Measurements from ENCODE around the gene GREM1. TPM values are rescaled to one million over a fixed set of nuclear protein-coding genes. Genes with fewer than 3 reads are reported as not detected.

The GREM1 gene
- polyA plus RNA-seq, 1 of the 3 experiments (the other 2 are of a cell fraction), result 23.9 TPM

DNA sequence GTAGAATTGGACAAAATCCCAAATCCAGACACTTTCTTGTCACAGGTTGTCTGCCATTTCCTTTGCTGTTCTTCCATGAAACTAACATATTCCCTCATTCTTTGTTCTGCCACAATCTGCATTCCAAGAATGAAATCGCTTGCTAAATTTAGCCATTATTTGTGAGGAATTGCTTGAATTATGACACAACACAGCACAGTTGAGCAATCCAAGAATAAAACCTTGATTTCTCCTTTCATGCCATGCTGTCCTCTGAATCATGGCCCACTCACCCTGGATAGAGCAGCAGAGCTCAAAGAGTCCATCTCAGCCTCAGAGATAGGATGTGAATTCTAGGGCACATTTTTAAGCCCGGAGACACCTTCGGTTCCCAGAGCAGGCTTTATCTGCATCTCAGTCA, 35.2 kb upstream of the GREM1 start (continued):
- TF ChIP-seq, protein P1, sequence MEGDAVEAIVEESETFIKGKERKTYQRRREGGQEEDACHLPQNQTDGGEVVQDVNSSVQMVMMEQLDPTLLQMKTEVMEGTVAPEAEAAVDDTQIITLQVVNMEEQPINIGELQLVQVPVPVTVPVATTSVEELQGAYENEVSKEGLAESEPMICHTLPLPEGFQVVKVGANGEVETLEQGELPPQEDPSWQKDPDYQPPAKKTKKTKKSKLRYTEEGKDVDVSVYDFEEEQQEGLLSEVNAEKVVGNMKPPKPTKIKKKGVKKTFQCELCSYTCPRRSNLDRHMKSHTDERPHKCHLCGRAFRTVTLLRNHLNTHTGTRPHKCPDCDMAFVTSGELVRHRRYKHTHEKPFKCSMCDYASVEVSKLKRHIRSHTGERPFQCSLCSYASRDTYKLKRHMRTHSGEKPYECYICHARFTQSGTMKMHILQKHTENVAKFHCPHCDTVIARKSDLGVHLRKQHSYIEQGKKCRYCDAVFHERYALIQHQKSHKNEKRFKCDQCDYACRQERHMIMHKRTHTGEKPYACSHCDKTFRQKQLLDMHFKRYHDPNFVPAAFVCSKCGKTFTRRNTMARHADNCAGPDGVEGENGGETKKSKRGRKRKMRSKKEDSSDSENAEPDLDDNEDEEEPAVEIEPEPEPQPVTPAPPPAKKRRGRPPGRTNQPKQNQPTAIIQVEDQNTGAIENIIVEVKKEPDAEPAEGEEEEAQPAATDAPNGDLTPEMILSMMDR (IDR thresholded peaks at IDR 0.05), result no peak
- TF ChIP-seq, protein P2, sequence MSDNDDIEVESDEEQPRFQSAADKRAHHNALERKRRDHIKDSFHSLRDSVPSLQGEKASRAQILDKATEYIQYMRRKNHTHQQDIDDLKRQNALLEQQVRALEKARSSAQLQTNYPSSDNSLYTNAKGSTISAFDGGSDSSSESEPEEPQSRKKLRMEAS (IDR thresholded peaks at IDR 0.05; ENCODE audit: low read depth), result peak; percentile 66; the same call in 1 of the 2 replicates
- no peak for TF ChIP-seq TAF1 (IDR thresholded peaks at IDR 0.05; ENCODE audit: borderline replicate concordance, low read depth, low read length)
- TF ChIP-seq FOSL2 (IDR thresholded peaks at IDR 0.05; ENCODE audit: borderline replicate concordance, low read depth), result peak; percentile 75; the same call in 1 of the 2 replicates
- peak; percentile 63 for TF ChIP-seq JUND (IDR thresholded peaks at IDR 0.05)
- TF ChIP-seq EP300 (IDR thresholded peaks at IDR 0.05; ENCODE audit: borderline replicate concordance in 1 of 2, low read depth in 1 of 2, low read length in 1 of 2), result peak in 1 of 2 experiments; percentile 83; a peak in 1 of 4 replicates
- TF ChIP-seq RXRA (IDR thresholded peaks at IDR 0.05; ENCODE audit: borderline replicate concordance, low read depth), result peak; percentile 66; the same call in 1 of the 2 replicates
- peak; percentile 45; the same call in 1 of the 2 replicates for TF ChIP-seq YY1 (IDR thresholded peaks at IDR 0.05; ENCODE audit: low read depth)
- TF ChIP-seq, protein P3, sequence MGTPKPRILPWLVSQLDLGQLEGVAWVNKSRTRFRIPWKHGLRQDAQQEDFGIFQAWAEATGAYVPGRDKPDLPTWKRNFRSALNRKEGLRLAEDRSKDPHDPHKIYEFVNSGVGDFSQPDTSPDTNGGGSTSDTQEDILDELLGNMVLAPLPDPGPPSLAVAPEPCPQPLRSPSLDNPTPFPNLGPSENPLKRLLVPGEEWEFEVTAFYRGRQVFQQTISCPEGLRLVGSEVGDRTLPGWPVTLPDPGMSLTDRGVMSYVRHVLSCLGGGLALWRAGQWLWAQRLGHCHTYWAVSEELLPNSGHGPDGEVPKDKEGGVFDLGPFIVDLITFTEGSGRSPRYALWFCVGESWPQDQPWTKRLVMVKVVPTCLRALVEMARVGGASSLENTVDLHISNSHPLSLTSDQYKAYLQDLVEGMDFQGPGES (IDR thresholded peaks at IDR 0.05; ENCODE audit: low read depth, low read length), result no peak
- TF ChIP-seq FOXM1 (IDR thresholded peaks at IDR 0.05; ENCODE audit: low read depth), result no peak
- TF ChIP-seq, protein P4, sequence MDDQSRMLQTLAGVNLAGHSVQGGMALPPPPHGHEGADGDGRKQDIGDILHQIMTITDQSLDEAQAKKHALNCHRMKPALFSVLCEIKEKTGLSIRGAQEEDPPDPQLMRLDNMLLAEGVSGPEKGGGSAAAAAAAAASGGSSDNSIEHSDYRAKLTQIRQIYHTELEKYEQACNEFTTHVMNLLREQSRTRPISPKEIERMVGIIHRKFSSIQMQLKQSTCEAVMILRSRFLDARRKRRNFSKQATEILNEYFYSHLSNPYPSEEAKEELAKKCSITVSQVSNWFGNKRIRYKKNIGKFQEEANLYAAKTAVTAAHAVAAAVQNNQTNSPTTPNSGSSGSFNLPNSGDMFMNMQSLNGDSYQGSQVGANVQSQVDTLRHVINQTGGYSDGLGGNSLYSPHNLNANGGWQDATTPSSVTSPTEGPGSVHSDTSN (IDR thresholded peaks at IDR 0.05), result peak; percentile 87
- peak; percentile 67 for TF ChIP-seq NFIC (IDR thresholded peaks at IDR 0.05; ENCODE audit: borderline replicate concordance)

DNA sequence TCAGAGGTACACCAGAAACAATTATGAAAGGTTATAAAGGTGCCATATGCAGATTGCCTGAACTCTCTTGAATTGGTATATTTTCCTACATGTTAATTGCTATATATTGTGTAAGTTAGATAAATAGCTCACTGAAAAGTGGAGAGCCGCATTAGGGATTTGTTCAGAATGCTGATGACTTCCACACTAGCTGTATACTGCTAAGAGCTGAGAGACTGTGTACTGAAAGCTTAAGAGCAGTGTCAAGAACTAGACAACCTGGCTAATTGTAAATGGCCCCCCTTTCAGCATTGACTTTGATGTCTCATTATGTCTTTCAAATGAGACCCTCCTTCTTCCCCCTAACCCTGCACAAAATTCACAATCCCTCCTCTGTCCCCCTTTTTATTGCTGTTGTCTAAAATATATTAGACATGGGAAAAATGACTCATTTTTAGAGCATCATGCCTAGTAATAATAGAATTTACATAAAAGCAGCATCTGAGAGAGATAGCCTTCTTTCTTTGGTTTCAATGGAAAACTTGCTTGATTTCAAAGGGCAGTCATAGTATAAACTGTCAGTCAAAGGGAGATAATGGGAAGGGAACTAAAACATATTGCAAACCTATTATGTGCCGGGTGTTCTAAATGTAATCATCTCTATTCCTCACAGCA, 34.7 kb upstream of the GREM1 start:
- H3F3A ChIP-seq (replicated peaks; ENCODE audit: insufficient read depth), result peaks cover 52% of the 10 kb centered on the region
- H3K27ac ChIP-seq (ENCODE audit: low read depth in 2 of 2, low read length in 1 of 2), result peak overlapping the region; percentile 56 to 98; a peak in 3 of 4 replicates
- H3K4me2 ChIP-seq, result peak overlapping the region; percentile 13
- no peaks in the 10 kb centered on the region for H3K9me2 ChIP-seq
- 0 out of 2 replicates have a peak overlapping the region, but pooled peaks have one; percentile 19 for H2AFZ ChIP-seq (ENCODE audit: low read depth)
- no peaks in the 10 kb centered on the region for H3K27me3 ChIP-seq (ENCODE audit: insufficient read depth)
- ChIA-PET CTCF (no interaction called here), POLR2A (no interaction called here)
- WGBS (ENCODE audit: low lambda C conversion rate), result 95% methylated on average over 2 of the region's 2 CpGs
- no peak overlapping the region for H3K4me3 ChIP-seq (ENCODE audit: low read depth in 2 of 2, low read length in 1 of 2)
- H3K36me3 ChIP-seq (replicated peaks in 1 of 2; ENCODE audit: control insufficient read depth in 1 of 2, insufficient read depth in 2 of 2, low read length in 1 of 2), result no peaks in the 10 kb centered on the region
- H3K9me3 ChIP-seq, result no peaks in the 10 kb centered on the region
- no peak for TF ChIP-seq YY1 (IDR thresholded peaks at IDR 0.05; ENCODE audit: low read depth)
- 0 out of 2 replicates have a peak, but pooled peaks have one; percentile 6 for TF ChIP-seq JUND (IDR thresholded peaks at IDR 0.05)
- TF ChIP-seq NFIC (IDR thresholded peaks at IDR 0.05; ENCODE audit: borderline replicate concordance), result no peak
- H3K4me1 ChIP-seq (ENCODE audit: control insufficient read depth in 1 of 2, insufficient read depth in 2 of 2, low read depth in 1 of 2, low read length in 1 of 2), result peaks cover 5 to 37% of the 10 kb centered on the region in 2 experiments
- peak overlapping the region; percentile 71 for H3K9ac ChIP-seq
- peaks cover 18% of the 10 kb centered on the region; the same call in 1 of the 2 replicates for H3K79me2 ChIP-seq (ENCODE audit: insufficient read depth)
- no peak for DNase-seq
- H4K20me1 ChIP-seq (ENCODE audit: insufficient read depth), result no peaks in the 10 kb centered on the region

Measured in SK-N-SH (cell line).